Gastrocnemius medialis (tissue), 4 donors: ENCODE results near the gene BPIFB2. TPM values are rescaled to one million over a fixed set of nuclear protein-coding genes. Genes with fewer than 3 reads are reported as not detected.

Source experiments
- ATAC-seq, 2 donors: fragments of 150-250 bp; one replicate each; pipeline ENCODE4 v1.9.1; 2016
- DNase-seq, 2 donors: peaks; one replicate each; pipeline ENCODE4 v3.0.0-alpha.2; 2019
- H3K27ac ChIP-seq, 4 donors: fragments of 200-600 bp; sonication (generic); 1 replicate in 1 of 4; 2 replicates in 3 of 4; pipeline ENCODE4 v1.5.1; 2016 to 2018; ENCODE audit warnings: mild to moderate bottlenecking in 2 of 4, moderate library complexity in 1 of 4
- H3K27me3 ChIP-seq, 3 donors: fragments of 200-600 bp; sonication (generic) in 2 of 3; 1 replicate in 1 of 3; 2 replicates in 2 of 3; pipeline versions ENCODE4 v1.5.1 to v1.6.0; 2016 to 2019; ENCODE audit warnings: mild to moderate bottlenecking in 1 of 3, moderate library complexity in 1 of 3
- H3K36me3 ChIP-seq, 2 donors: fragments of 200-600 bp; sonication (generic) in 1 of 2; one replicate each; pipeline ENCODE4 v1.5.1; 2017 to 2018
- H3K4me1 ChIP-seq, 2 donors: fragments of 200-600 bp; sonication (generic) in 1 of 2; one replicate each; pipeline ENCODE4 v1.5.1; 2016 to 2017; ENCODE audit warnings: mild to moderate bottlenecking in 2 of 2
- H3K4me3 ChIP-seq, 4 donors: fragments of 200-600 bp; sonication (generic) in 3 of 4; 1 replicate in 1 of 4; 2 replicates in 3 of 4; pipeline ENCODE4 v1.5.1; 2016 to 2019; ENCODE audit warnings: mild to moderate bottlenecking in 2 of 4
- H3K9me3 ChIP-seq, 3 donors: fragments of 200-600 bp; sonication (generic) in 2 of 3; 1 replicate in 1 of 3; 2 replicates in 2 of 3; pipeline ENCODE4 v1.5.1; 2016 to 2019
- POLR2A ChIP-seq, 2 donors: fragments of 450-650 bp; IDR thresholded peaks; one replicate each; pipeline ENCODE4 v1.6.1; 2017; ENCODE audit warnings: antibody characterized with exemption in 2 of 2, mild to moderate bottlenecking in 2 of 2, moderate library complexity in 2 of 2
- in situ Hi-C, 4 donors: fragments of 200-750 bp; cut with MboI; loops; one replicate each; pipeline versions ENCODE4 v1.15.0 to v1.8.0; 2017; ENCODE audit warnings: low sequenced_read_pairs in 4 of 4
- intact Hi-C: fragments of 100-400 bp; cut with DNase I; formaldehyde crosslinking; loops from one replicate; pipeline ENCODE4 v1.15.1; 2023; ENCODE audit warnings: low total_unique reads
- total RNA-seq, 4 donors: library from RNA; depleted of rRNA; stranded (reverse); fragments of >200 nt; gene quantifications; one replicate each; pipeline versions ENCODE4 v1.1.0 to v1.2.3, GENCODE V29; 2016
- TF ChIP-seq, protein P1 (sequence below), 5 experiments: fragments of 450-650 bp in 3 of 5; fragments of 200-600 bp in 2 of 5; sonication (generic) in 2 of 5; IDR thresholded peaks in 4 of 5; conservative IDR thresholded peaks in 1 of 5; 1 replicate in 4 of 5; 2 replicates in 1 of 5; pipeline ENCODE4 v1.5.1; 2016 to 2019; ENCODE audit warnings: antibody characterized with exemption in 5 of 5, mild to moderate bottlenecking in 3 of 5, moderate library complexity in 3 of 5

Gene BPIFB2
- total RNA-seq, 4 donors from 2014 or later: not detected

DNA sequence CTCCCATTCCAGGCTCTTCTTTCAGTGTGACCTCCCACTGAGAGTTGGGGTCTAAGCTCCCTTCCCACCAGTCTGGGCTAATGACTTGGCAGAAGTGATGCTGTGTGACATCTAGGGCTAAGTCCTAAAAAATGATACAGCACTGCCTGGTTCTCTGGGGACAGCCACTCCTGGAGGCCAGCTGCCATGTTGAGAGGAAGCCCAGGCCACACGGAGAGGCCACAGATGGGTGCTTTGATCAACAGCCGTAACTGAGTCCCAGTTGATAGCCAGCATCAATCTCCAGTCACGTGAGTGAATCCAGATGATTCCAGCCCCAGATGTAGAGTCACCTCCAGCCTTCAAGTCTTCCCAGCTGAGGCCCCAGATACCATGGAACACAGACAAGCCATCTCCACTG is 17.1 kb upstream of the BPIFB2 start:
- Histone ChIP-seq H3K36me3 (no peaks in the 10 kb centered on the region), H3K27ac (no peak overlapping the region), H3K27me3 (no peaks in the 10 kb centered on the region), H3K4me1 (no peaks in the 10 kb centered on the region), H3K9me3 (no peaks in the 10 kb centered on the region), H3K4me3 (no peak overlapping the region)
- in situ Hi-C loops (no loop called here), intact Hi-C loops (no loop called here)
- no peak for DNase-seq
- ATAC-seq: no peak
- TF ChIP-seq POLR2A (IDR thresholded peaks at IDR 0.05): no peak
- TF ChIP-seq, protein P1, sequence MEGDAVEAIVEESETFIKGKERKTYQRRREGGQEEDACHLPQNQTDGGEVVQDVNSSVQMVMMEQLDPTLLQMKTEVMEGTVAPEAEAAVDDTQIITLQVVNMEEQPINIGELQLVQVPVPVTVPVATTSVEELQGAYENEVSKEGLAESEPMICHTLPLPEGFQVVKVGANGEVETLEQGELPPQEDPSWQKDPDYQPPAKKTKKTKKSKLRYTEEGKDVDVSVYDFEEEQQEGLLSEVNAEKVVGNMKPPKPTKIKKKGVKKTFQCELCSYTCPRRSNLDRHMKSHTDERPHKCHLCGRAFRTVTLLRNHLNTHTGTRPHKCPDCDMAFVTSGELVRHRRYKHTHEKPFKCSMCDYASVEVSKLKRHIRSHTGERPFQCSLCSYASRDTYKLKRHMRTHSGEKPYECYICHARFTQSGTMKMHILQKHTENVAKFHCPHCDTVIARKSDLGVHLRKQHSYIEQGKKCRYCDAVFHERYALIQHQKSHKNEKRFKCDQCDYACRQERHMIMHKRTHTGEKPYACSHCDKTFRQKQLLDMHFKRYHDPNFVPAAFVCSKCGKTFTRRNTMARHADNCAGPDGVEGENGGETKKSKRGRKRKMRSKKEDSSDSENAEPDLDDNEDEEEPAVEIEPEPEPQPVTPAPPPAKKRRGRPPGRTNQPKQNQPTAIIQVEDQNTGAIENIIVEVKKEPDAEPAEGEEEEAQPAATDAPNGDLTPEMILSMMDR (IDR thresholded peaks at IDR 0.05 in 4 of 5, conservative IDR thresholded peaks at IDR 0.05 in 1 of 5): no peak

DNA sequence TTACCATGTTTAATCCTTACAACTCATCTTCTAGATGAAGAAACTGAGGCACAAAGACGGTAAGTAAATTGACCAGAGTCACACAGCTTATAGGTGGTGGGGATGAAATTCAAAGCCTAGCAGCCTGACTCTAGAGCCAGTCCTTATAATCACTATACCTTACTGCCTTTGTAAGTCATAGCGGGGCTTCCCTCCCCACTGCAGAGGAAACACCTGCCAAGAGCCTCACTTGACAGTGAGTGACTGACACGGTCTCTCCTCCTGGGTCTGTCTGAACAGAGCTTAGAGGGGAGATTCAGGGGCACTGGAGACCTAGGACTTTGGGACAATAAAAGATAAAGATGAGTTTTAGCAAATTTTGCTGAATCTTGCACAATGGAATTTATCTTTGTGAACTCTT is 16.1 kb upstream of the BPIFB2 start:
- no peak for TF ChIP-seq POLR2A (IDR thresholded peaks at IDR 0.05)
- TF ChIP-seq, protein P1 (IDR thresholded peaks at IDR 0.05 in 4 of 5, conservative IDR thresholded peaks at IDR 0.05 in 1 of 5): no peak
- DNase-seq: no peak
- no peaks in the 10 kb centered on the region for H3K27me3 ChIP-seq
- H3K27ac ChIP-seq: no peak overlapping the region
- H3K4me1 ChIP-seq: no peaks in the 10 kb centered on the region
- no peaks in the 10 kb centered on the region for H3K9me3 ChIP-seq
- no peak for ATAC-seq
- H3K36me3 ChIP-seq: no peaks in the 10 kb centered on the region
- intact Hi-C loops: no loop called here
- H3K4me3 ChIP-seq: no peak overlapping the region
- in situ Hi-C loops: no loop called here

DNA sequence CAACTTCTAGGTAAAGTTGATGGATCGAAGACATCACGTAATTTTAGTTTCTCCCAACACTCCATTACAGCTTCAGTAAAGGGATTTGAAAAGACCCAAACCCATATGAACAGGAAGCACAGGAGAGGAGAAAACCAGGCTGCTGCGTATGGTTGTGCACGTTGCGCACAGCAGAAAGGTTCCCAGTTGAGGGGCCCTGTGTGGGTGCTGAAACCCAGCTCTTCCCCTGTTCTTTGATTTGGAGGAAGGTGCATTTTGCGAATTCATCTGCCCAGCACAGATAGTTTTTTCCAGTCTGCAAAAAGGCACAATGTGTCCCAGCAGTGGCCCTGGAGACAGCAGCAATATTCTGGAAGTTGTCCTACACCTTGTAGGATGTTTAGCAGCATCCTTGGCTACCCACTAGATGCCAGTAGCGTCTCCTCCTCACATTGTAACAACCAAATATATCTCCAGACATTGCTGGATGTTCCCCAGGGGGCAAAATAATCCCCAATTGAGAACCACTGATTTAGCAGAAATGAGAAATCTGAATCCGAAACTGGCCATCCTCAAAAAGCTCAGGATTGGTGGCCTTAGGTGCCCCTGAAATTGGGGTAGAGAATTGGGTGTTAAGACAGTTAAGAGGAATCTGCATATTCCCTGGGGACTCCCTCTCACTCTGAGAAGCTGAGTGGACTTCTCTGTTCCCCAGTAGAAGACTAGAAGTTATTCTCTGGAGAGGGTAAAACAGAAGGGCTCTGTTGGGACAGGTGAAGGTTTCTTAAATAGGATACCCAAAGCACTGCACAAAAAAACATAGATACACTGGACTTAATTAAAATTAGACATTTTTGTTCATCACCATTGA is 15.5 kb upstream of the BPIFB2 start:
- DNase-seq (no peak), ATAC-seq (no peak)
- no peaks in the 10 kb centered on the region for H3K9me3 ChIP-seq
- H3K27ac ChIP-seq: no peak overlapping the region
- H3K4me3 ChIP-seq: no peak overlapping the region
- H3K36me3 ChIP-seq: no peaks in the 10 kb centered on the region
- TF ChIP-seq, protein P1 (IDR thresholded peaks at IDR 0.05 in 4 of 5, conservative IDR thresholded peaks at IDR 0.05 in 1 of 5): no peak
- no peak for TF ChIP-seq POLR2A (IDR thresholded peaks at IDR 0.05)
- no peaks in the 10 kb centered on the region for H3K27me3 ChIP-seq
- no peaks in the 10 kb centered on the region for H3K4me1 ChIP-seq
- in situ Hi-C loops (no loop called here), intact Hi-C loops (no loop called here)

DNA sequence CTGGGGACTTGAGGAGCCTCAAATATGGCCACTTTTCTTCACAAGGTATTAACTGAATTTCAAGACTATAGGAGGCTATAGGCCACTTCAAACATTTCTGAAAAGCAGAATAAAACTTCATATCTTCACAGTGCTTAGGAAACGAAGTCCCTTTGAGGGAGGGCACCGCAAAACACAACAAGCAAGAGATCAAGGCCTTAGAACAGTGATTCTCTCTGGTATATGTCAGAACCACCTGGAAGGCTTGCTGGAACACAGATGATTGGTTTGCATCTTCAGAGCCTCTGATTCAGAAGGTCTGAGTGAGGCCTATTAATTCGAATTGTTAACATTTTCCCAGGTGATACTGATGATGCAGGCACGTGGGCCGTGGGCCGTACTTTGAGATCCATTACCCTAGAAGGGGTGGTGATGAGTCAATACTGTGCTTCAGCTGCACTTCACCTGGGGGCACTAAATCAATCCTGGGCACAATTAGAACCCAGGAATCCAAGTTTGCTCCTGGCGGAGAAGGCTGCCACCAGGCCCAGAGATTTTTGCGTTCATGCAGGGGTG is 13.9 kb upstream of the BPIFB2 start:
- TF ChIP-seq POLR2A (IDR thresholded peaks at IDR 0.05): no peak
- TF ChIP-seq, protein P1 (IDR thresholded peaks at IDR 0.05 in 4 of 5, conservative IDR thresholded peaks at IDR 0.05 in 1 of 5): no peak
- H3K9me3 ChIP-seq: no peaks in the 10 kb centered on the region
- H3K4me1 ChIP-seq: no peaks in the 10 kb centered on the region
- H3K27me3 ChIP-seq: no peaks in the 10 kb centered on the region
- H3K4me3 ChIP-seq: no peak overlapping the region
- H3K36me3 ChIP-seq: no peaks in the 10 kb centered on the region
- ATAC-seq (no peak), DNase-seq (no peak)
- intact Hi-C loops (no loop called here), in situ Hi-C loops (no loop called here)
- no peak overlapping the region for H3K27ac ChIP-seq
